ENCODE results near the gene KRTAP5-7. TPM values are rescaled to one million over a fixed set of nuclear protein-coding genes. Genes with fewer than 3 reads are reported as not detected.

KRTAP5-7 gene
- total RNA-seq, 1 donor, result 0.09 TPM

Small RNA genes lying within 50 kb of the gene (small RNA-seq; reads per million reads assigned to genes)
- not detected for gene AP000867.1

Other genes starting within 250 kb of the KRTAP5-7 start
- 10.2 and 16.7 TPM in 2 replicates for gene DHCR7, start 78.9 kb upstream of the KRTAP5-7 start, total RNA-seq (ENCODE audit: low replicate concordance)
- 50.9 and 71.5 TPM in 2 replicates for gene NADSYN1, start 74.1 kb upstream of the KRTAP5-7 start, total RNA-seq (ENCODE audit: low replicate concordance)
- not detected in 2 replicates for gene KRTAP5-8, start 10.8 kb downstream of the KRTAP5-7 start, total RNA-seq (ENCODE audit: low replicate concordance)
- gene KRTAP5-9, start 21.2 kb downstream of the KRTAP5-7 start, total RNA-seq (ENCODE audit: low replicate concordance), result not detected in 2 replicates
- not detected in 2 replicates for gene KRTAP5-10, start 38.3 kb downstream of the KRTAP5-7 start, total RNA-seq (ENCODE audit: low replicate concordance)
- not detected in 2 replicates for gene KRTAP5-11, start 55.6 kb downstream of the KRTAP5-7 start, total RNA-seq (ENCODE audit: low replicate concordance)

All from fibroblast of the aortic adventitia (primary cell).